ENCODE measurements around the gene OR51I1.

Gene OR51I1

GRCh38 chr11:5441414-5441813 lies at the start of gene OR51I1:
OR51I1 (minus strand) TSS chr11:5441514; CDS start chr11:5441514, 0 bp downstream.
- Histone ChIP-seq H4K20me1 (no peaks in the 10 kb centered on the region), H3K9ac (no peak within 1 kb of the TSS), H3K27ac (no peak within 1 kb of the TSS), H3K4me1 (no peaks in the 10 kb centered on the region), H3K36me3 (no peaks in the 10 kb centered on the region), H3K27me3 (no peaks in the 10 kb centered on the region), H3K4me2 (no peak within 1 kb of the TSS), H3K9me3 (no peaks in the 10 kb centered on the region), H3K4me3 (no peak within 1 kb of the TSS)
- TF ChIP-seq Cebpa-rat (IDR thresholded peaks at IDR 0.05): no peak

GRCh38 chr11:5489576-5490357 lies 48.5 kb upstream of the OR51I1 start:
- Histone ChIP-seq H3K4me3 (no peak overlapping the region), H3K4me1 (no peaks in the 10 kb centered on the region), H4K20me1 (no peaks in the 10 kb centered on the region), H3K27ac (no peak overlapping the region), H3K9me3 (no peaks in the 10 kb centered on the region), H3K9ac (no peak overlapping the region), H3K36me3 (no peaks in the 10 kb centered on the region), H3K4me2 (no peak overlapping the region), H3K27me3 (no peaks in the 10 kb centered on the region)
- no peak for TF ChIP-seq Cebpa-rat (IDR thresholded peaks at IDR 0.05)

- H3K9me3 ChIP-seq: no peaks in the 10 kb centered on the region
- no peak overlapping the region for H3K27ac ChIP-seq
- no peaks in the 10 kb centered on the region for H4K20me1 ChIP-seq
- TF ChIP-seq Cebpa-rat (IDR thresholded peaks at IDR 0.05): no peak
- no peak overlapping the region for H3K9ac ChIP-seq
- no peaks in the 10 kb centered on the region for H3K27me3 ChIP-seq
- no peak overlapping the region for H3K4me2 ChIP-seq
- no peak overlapping the region for H3K4me3 ChIP-seq
- no peaks in the 10 kb centered on the region for H3K36me3 ChIP-seq
- H3K4me1 ChIP-seq: no peaks in the 10 kb centered on the region
Observed at GRCh38 chr11:5488798-5489399, 47.6 kb upstream of the OR51I1 start.

- no peaks in the 10 kb centered on the region for H3K27me3 ChIP-seq
- no peaks in the 10 kb centered on the region for H3K36me3 ChIP-seq
- no peaks in the 10 kb centered on the region for H4K20me1 ChIP-seq
- H3K4me3 ChIP-seq: no peak within 1 kb of the TSS
- H3K9ac ChIP-seq: no peak within 1 kb of the TSS
- H3K27ac ChIP-seq: no peak within 1 kb of the TSS
- H3K4me1 ChIP-seq: no peaks in the 10 kb centered on the region
- no peak for TF ChIP-seq Cebpa-rat (IDR thresholded peaks at IDR 0.05)
- no peaks in the 10 kb centered on the region for H3K9me3 ChIP-seq
- H3K4me2 ChIP-seq: no peak within 1 kb of the TSS
Observed at GRCh38 chr11:5488385-5488784, 47.1 kb upstream of the OR51I1 start, which contains the start of gene OR52D1. OR52D1 (plus strand) TSS chr11:5488685; CDS start chr11:5488707, 22 bp downstream.

- TF ChIP-seq Cebpa-rat (IDR thresholded peaks at IDR 0.05): no peak
- no peak overlapping the region for H3K9ac ChIP-seq
- no peaks in the 10 kb centered on the region for H3K9me3 ChIP-seq
- H3K4me1 ChIP-seq: no peaks in the 10 kb centered on the region
- no peaks in the 10 kb centered on the region for H3K27me3 ChIP-seq
- no peak overlapping the region for H3K4me2 ChIP-seq
- H3K27ac ChIP-seq: no peak overlapping the region
- no peaks in the 10 kb centered on the region for H4K20me1 ChIP-seq
- no peak overlapping the region for H3K4me3 ChIP-seq
- H3K36me3 ChIP-seq: no peaks in the 10 kb centered on the region
Observed at GRCh38 chr11:5486421-5486820, 45.1 kb upstream of the OR51I1 start.

- no peak overlapping the region for H3K4me2 ChIP-seq
- no peak overlapping the region for H3K27ac ChIP-seq
- H4K20me1 ChIP-seq: no peaks in the 10 kb centered on the region
- no peaks in the 10 kb centered on the region for H3K36me3 ChIP-seq
- H3K4me1 ChIP-seq: no peaks in the 10 kb centered on the region
- TF ChIP-seq Cebpa-rat (IDR thresholded peaks at IDR 0.05): no peak
- no peaks in the 10 kb centered on the region for H3K9me3 ChIP-seq
- no peak overlapping the region for H3K9ac ChIP-seq
- no peaks in the 10 kb centered on the region for H3K27me3 ChIP-seq
- no peak overlapping the region for H3K4me3 ChIP-seq
Observed at GRCh38 chr11:5486003-5486402, 44.7 kb upstream of the OR51I1 start.

- H4K20me1 ChIP-seq: no peaks in the 10 kb centered on the region
- no peak overlapping the region for H3K4me2 ChIP-seq
- no peak overlapping the region for H3K9ac ChIP-seq
- TF ChIP-seq Cebpa-rat (IDR thresholded peaks at IDR 0.05): no peak
- no peak overlapping the region for H3K4me3 ChIP-seq
- no peaks in the 10 kb centered on the region for H3K4me1 ChIP-seq
- H3K27ac ChIP-seq: no peak overlapping the region
- no peaks in the 10 kb centered on the region for H3K36me3 ChIP-seq
- no peaks in the 10 kb centered on the region for H3K27me3 ChIP-seq
- no peaks in the 10 kb centered on the region for H3K9me3 ChIP-seq
Observed at GRCh38 chr11:5476186-5476819, 35.0 kb upstream of the OR51I1 start.

GRCh38 chr11:5473921-5474320 lies 32.6 kb upstream of the OR51I1 start:
- Histone ChIP-seq H3K27me3 (no peaks in the 10 kb centered on the region), H3K27ac (no peak overlapping the region), H3K4me1 (no peaks in the 10 kb centered on the region), H4K20me1 (no peaks in the 10 kb centered on the region), H3K4me3 (no peak overlapping the region), H3K9ac (no peak overlapping the region), H3K4me2 (no peak overlapping the region), H3K9me3 (no peaks in the 10 kb centered on the region), H3K36me3 (no peaks in the 10 kb centered on the region)
- no peak for TF ChIP-seq Cebpa-rat (IDR thresholded peaks at IDR 0.05)

- H3K36me3 ChIP-seq: no peaks in the 10 kb centered on the region
- TF ChIP-seq Cebpa-rat (IDR thresholded peaks at IDR 0.05): no peak
- no peaks in the 10 kb centered on the region for H4K20me1 ChIP-seq
- H3K4me3 ChIP-seq: no peak overlapping the region
- no peak overlapping the region for H3K9ac ChIP-seq
- no peaks in the 10 kb centered on the region for H3K4me1 ChIP-seq
- H3K9me3 ChIP-seq: no peaks in the 10 kb centered on the region
- no peaks in the 10 kb centered on the region for H3K27me3 ChIP-seq
- H3K27ac ChIP-seq: no peak overlapping the region
- no peak overlapping the region for H3K4me2 ChIP-seq
Observed at GRCh38 chr11:5467527-5467926, 26.2 kb upstream of the OR51I1 start.

GRCh38 chr11:5460983-5461621 lies 19.8 kb upstream of the OR51I1 start:
- Histone ChIP-seq H3K9ac (no peak overlapping the region), H3K27me3 (no peaks in the 10 kb centered on the region; the same call in 1 of the 2 replicates), H3K27ac (no peak overlapping the region), H3K9me3 (no peaks in the 10 kb centered on the region), H3K4me3 (no peak overlapping the region), H3K4me1 (no peaks in the 10 kb centered on the region), H3K36me3 (no peaks in the 10 kb centered on the region), H4K20me1 (no peaks in the 10 kb centered on the region), H3K4me2 (no peak overlapping the region)
- TF ChIP-seq Cebpa-rat (IDR thresholded peaks at IDR 0.05): no peak
